Activated CD8-positive, alpha-beta T cell treated with anti-CD3 and anti-CD28 coated beads, Interleukin-2, amount 10 ng/mL, durations not matched to agents 7 days and 5 days (primary cell): ENCODE measurements around the gene TRPV3. TPM values are rescaled to one million over a fixed set of nuclear protein-coding genes. Genes with fewer than 3 reads are reported as not detected.
A peak's percentile ranks its signal among the peaks of the same experiment; 100 is the strongest.
"Not testable (repeated sequence)": the region's sequence is repeated elsewhere in the genome, so short reads cannot be mapped to it uniquely, and the experiment has no call there.

Experiments
- ATAC-seq: fragments of 150-1000 bp; cut with Tn5 transposase; one replicate; pipeline ENCODE4 v1.10.0; 2021; ENCODE audit warnings: moderate library complexity
- CTCF ChIA-PET: fragments of 350-600 bp; sonication (Branson Sonifier 250); formaldehyde crosslinking; loops from one replicate; lab custom pipeline; 2021; ENCODE audit warnings: antibody characterized with exemption; lab: Charles Lee
- POLR2A ChIA-PET: fragments of 350-600 bp; sonication (Branson Sonifier 250); formaldehyde crosslinking; loops from one replicate; lab custom pipeline; 2021; ENCODE audit warnings: antibody characterized with exemption; lab: Charles Lee
- DNase-seq: peaks from one replicate; pipeline ENCODE4 v3.0.0-alpha.2; 2020
- H3K27ac Mint-ChIP-seq: one replicate; pipeline ENCODE4 v1.8.0; 2021; ENCODE audit warnings: mild to moderate bottlenecking, mixed read lengths
- H3K27me3 Mint-ChIP-seq: one replicate; pipeline ENCODE4 v1.8.0; 2021; ENCODE audit warnings: low read depth, mixed read lengths
- H3K36me3 Mint-ChIP-seq: one replicate; pipeline ENCODE4 v1.8.0; 2021; ENCODE audit warnings: low read depth, mixed read lengths
- H3K4me1 Mint-ChIP-seq: one replicate; pipeline ENCODE4 v1.8.0; 2021; ENCODE audit warnings: low read depth, mixed read lengths
- H3K4me3 Mint-ChIP-seq: one replicate; pipeline ENCODE4 v1.8.0; 2021; ENCODE audit warnings: mild to moderate bottlenecking, mixed read lengths
- H3K9me3 Mint-ChIP-seq: one replicate; pipeline ENCODE4 v1.8.0; 2022; ENCODE audit warnings: mixed read lengths; ENCODE audit not compliant: insufficient read depth
- total RNA-seq, 2 experiments: library from RNA; stranded (reverse); gene quantifications; one replicate each; pipeline ENCODE4 v1.2.3, GENCODE V29; 2021

TRPV3 gene
- total RNA-seq, 2 experiments from 2014 or later, result 0.31 to 0.37 TPM

GRCh38 chr17:3572231-3572630 is 14.6 kb upstream of the TRPV3 start:
- ChIA-PET CTCF (no interaction called here), POLR2A (no interaction called here)
- H3K4me3 Mint-ChIP-seq, result no peak overlapping the region
- no peaks in the 10 kb centered on the region for H3K4me1 Mint-ChIP-seq
- no peak for DNase-seq
- no peak overlapping the region for H3K27ac Mint-ChIP-seq
- no peak for ATAC-seq
- H3K9me3 Mint-ChIP-seq, result no peaks in the 10 kb centered on the region
- H3K27me3 Mint-ChIP-seq, result no peaks in the 10 kb centered on the region
- H3K36me3 Mint-ChIP-seq, result peaks cover 4% of the 10 kb centered on the region

- DNase-seq (no peak), ATAC-seq (no peak)
- Mint-ChIP-seq H3K4me1 (no peaks in the 10 kb centered on the region), H3K4me3 (no peak overlapping the region), H3K9me3 (no peaks in the 10 kb centered on the region), H3K27ac (no peak overlapping the region), H3K36me3 (peaks cover 4% of the 10 kb centered on the region), H3K27me3 (no peaks in the 10 kb centered on the region)
- CTCF ChIA-PET, result no interaction called here
- POLR2A ChIA-PET, result no interaction called here
Measured at GRCh38 chr17:3571043-3571900, 13.7 kb upstream of the TRPV3 start.

GRCh38 chr17:3569534-3570137 is 12.0 kb upstream of the TRPV3 start:
- peaks cover 4% of the 10 kb centered on the region for H3K36me3 Mint-ChIP-seq
- CTCF ChIA-PET, result no interaction called here
- H3K4me3 Mint-ChIP-seq, result no peak overlapping the region
- ATAC-seq, result no peak
- no peaks in the 10 kb centered on the region for H3K27me3 Mint-ChIP-seq
- DNase-seq, result no peak
- H3K9me3 Mint-ChIP-seq, result no peaks in the 10 kb centered on the region
- POLR2A ChIA-PET, result no interaction called here
- H3K4me1 Mint-ChIP-seq, result no peaks in the 10 kb centered on the region
- no peak overlapping the region for H3K27ac Mint-ChIP-seq

DNA sequence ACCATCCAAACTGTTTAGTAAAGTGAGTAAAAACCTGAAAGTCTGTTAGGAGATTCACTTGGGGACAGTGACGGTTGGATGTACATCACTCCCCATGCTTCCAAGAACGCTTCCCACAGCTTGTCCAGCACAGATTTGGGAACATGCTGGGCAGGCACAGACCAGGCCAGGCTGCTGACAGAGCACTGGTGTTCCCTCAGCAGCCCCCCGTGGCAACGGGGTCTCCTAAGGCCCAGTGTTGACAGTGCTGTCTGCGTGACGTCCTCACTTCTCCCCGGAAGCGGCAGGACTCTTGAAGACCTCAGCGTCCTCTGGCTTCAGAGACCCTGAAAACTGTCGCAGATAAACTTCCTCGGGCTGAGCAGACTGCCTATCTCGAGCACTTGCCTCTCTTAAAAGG is 8.9 kb upstream of the TRPV3 start:
- Mint-ChIP-seq H3K36me3 (peaks cover 4% of the 10 kb centered on the region), H3K27ac (no peak overlapping the region), H3K9me3 (no peaks in the 10 kb centered on the region), H3K4me1 (no peaks in the 10 kb centered on the region), H3K4me3 (no peak overlapping the region), H3K27me3 (no peaks in the 10 kb centered on the region)
- ChIA-PET POLR2A (no interaction called here), CTCF (no interaction called here)
- DNase-seq (no peak), ATAC-seq (no peak)

GRCh38 chr17:3565143-3565542 is 7.5 kb upstream of the TRPV3 start:
- ATAC-seq, result no peak
- H3K27me3 Mint-ChIP-seq, result no peaks in the 10 kb centered on the region
- no peak for DNase-seq
- ChIA-PET CTCF (no interaction called here), POLR2A (no interaction called here)
- no peaks in the 10 kb centered on the region for H3K4me1 Mint-ChIP-seq
- H3K9me3 Mint-ChIP-seq, result no peaks in the 10 kb centered on the region
- H3K4me3 Mint-ChIP-seq, result no peak overlapping the region
- H3K27ac Mint-ChIP-seq, result no peak overlapping the region
- H3K36me3 Mint-ChIP-seq, result peaks cover 4% of the 10 kb centered on the region

DNA sequence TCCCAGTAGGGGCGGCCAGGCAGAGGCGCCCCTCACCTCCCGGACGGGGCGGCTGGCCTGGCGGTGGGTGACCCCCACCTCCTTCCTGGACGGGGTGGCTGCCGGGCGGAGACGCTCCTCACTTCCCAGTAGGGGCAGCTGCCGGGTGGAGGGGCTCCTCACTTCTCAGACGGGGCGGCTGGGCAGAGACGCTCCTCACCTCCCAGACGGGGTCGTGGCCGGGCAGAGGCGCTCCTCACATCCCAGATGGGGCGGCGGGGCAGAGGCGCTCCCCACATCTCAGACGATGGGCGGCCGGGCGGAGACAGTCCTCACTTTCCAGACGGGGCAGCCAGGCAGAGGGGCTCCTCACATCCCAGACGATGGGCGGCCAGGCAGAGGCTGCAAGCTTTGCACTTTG is 6.6 kb upstream of the TRPV3 start:
- H3K27ac Mint-ChIP-seq, H3K4me1 Mint-ChIP-seq, H3K36me3 Mint-ChIP-seq, DNase-seq, H3K4me3 Mint-ChIP-seq, H3K9me3 Mint-ChIP-seq, ATAC-seq, CTCF ChIA-PET, H3K27me3 Mint-ChIP-seq: not testable (repeated sequence)
- POLR2A ChIA-PET, result interaction anchor here (0.6 kb wide), 1 partner anchor 79 kb away, joined by 4 read pairs; no protein-coding TSS in a partner anchor

- Mint-ChIP-seq H3K4me1 (peaks cover 10% of the 10 kb centered on the region), H3K27ac (no peak overlapping the region), H3K36me3 (no peaks in the 10 kb centered on the region), H3K9me3 (no peaks in the 10 kb centered on the region), H3K27me3 (no peaks in the 10 kb centered on the region), H3K4me3 (no peak overlapping the region)
- DNase-seq, result no peak
- ChIA-PET CTCF (interaction anchor here (1.0 kb wide), 1 partner anchor 43 kb away, joined by 3 read pairs; no protein-coding TSS in a partner anchor), POLR2A (no interaction called here)
- no peak for ATAC-seq
Measured at GRCh38 chr17:3559270-3559645, 1.6 kb upstream of the TRPV3 start.

DNA sequence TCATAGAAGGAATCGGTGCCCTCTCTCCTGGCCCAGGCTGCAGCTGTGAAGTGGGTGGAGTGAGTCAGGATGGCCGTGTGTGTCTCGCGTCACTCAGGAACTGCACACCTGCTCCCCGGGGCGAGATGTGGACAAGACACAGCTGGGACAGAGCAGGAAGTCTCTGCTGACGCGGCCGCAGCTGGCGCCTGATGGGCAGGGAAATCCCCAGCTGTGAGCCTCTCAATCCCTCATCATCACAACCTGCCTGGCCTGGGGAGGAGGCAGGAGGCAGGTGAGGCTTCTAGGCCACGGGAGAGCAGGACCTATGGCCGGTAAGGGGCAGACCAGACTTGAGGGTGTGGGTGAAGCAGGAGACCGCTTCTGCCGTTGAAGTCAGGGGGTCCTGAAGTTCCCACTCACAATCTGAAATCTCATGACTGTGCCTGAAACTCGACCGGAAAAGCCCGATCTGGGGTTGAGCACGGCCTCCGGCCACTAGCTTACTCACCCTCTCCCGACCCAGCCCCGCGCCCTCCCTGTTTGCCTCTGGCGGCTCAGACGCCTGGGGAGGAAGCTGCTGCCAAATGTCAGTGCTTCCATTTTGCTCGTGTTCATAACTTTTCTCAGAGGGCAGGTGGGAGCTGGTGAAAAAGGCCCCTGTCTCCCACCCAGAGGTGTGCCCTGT is 1.1 kb upstream of the TRPV3 start:
- Mint-ChIP-seq H3K9me3 (no peaks in the 10 kb centered on the region), H3K27me3 (no peaks in the 10 kb centered on the region), H3K4me3 (no peak overlapping the region), H3K27ac (no peak overlapping the region), H3K36me3 (no peaks in the 10 kb centered on the region), H3K4me1 (peaks cover 10% of the 10 kb centered on the region)
- POLR2A ChIA-PET, result no interaction called here
- peak; percentile 45 for DNase-seq
- CTCF ChIA-PET, result interaction anchor here (1.0 to 1.1 kb wide), 2 partner anchors 25 to 44 kb away, joined by 3 read pairs; no protein-coding TSS in a partner anchor
- peak; percentile 80 for ATAC-seq

DNA sequence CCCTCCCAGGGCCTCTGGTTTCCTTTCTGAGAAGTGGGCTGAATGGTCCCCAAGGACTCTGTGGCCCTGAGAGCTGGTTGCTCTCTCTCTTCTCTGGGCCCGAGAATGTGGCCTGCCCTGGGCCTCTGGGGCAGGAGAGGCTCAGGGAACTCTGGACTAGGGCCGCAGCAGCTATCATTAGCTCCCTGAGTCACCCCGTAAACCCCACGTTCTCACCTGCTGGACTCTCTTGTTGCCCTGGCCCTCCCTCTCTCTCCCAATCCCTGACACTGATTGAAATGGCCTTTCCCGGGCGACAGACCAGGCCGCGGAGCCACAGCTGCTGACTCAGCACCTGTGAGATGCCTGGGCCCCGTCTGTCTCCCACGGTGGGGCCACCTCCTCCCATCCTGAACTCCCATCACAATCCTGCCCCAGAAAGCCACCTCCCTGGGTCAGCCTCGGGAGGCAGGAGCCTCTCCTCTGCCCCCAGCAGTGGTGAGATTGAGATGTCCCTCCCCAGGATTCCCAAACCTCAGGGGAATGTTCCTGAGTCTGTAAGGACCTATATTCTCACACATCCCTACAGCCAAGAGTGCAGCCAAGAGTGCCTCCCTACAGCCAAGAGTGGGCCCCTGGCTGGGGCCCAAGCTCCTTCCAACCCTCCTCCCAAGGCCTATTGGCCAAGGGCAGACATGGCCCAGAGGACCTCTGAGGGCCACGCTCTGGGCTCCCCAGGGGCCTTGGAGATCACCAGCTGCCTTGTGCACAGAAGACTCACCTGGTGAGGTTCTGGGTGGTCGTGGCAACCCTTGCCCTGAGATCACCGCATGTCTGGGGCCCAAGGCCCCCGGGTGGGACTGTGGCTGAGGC is 470 bp downstream of the TRPV3 start:
- Mint-ChIP-seq H3K27ac (no peak overlapping the region), H3K27me3 (no peaks in the 10 kb centered on the region), H3K4me3 (no peak overlapping the region), H3K9me3 (no peaks in the 10 kb centered on the region), H3K36me3 (no peaks in the 10 kb centered on the region), H3K4me1 (peaks cover 10% of the 10 kb centered on the region)
- ATAC-seq, result no peak
- ChIA-PET POLR2A (no interaction called here), CTCF (no interaction called here)
- no peak for DNase-seq

GRCh38 chr17:3556239-3556915 is 1.2 kb downstream of the TRPV3 start:
- no peaks in the 10 kb centered on the region for H3K9me3 Mint-ChIP-seq
- CTCF ChIA-PET, result no interaction called here
- no peak for DNase-seq
- H3K27ac Mint-ChIP-seq, result no peak overlapping the region
- POLR2A ChIA-PET, result no interaction called here
- H3K27me3 Mint-ChIP-seq, result no peaks in the 10 kb centered on the region
- H3K4me3 Mint-ChIP-seq, result no peak overlapping the region
- peaks cover 10% of the 10 kb centered on the region for H3K4me1 Mint-ChIP-seq
- ATAC-seq, result no peak
- no peaks in the 10 kb centered on the region for H3K36me3 Mint-ChIP-seq

- POLR2A ChIA-PET, result no interaction called here
- CTCF ChIA-PET, result interaction anchor here (1.0 to 1.1 kb wide), 2 partner anchors 20 to 93 kb away, joined by 4 read pairs; no protein-coding TSS in a partner anchor
Measured at GRCh38 chr17:3555189-3555796, 2.3 kb downstream of the TRPV3 start.

More at GRCh38 chr17:3555189-3555796, 2.3 kb downstream of the TRPV3 start:
- Mint-ChIP-seq H3K4me1 (peaks cover 10% of the 10 kb centered on the region), H3K27ac (no peak overlapping the region), H3K36me3 (no peaks in the 10 kb centered on the region), H3K27me3 (no peaks in the 10 kb centered on the region), H3K9me3 (no peaks in the 10 kb centered on the region), H3K4me3 (no peak overlapping the region)
- DNase-seq, result no peak
- ATAC-seq, result no peak
